ENCODE results near the gene MAP4K4.

The MAP4K4 gene

DNA sequence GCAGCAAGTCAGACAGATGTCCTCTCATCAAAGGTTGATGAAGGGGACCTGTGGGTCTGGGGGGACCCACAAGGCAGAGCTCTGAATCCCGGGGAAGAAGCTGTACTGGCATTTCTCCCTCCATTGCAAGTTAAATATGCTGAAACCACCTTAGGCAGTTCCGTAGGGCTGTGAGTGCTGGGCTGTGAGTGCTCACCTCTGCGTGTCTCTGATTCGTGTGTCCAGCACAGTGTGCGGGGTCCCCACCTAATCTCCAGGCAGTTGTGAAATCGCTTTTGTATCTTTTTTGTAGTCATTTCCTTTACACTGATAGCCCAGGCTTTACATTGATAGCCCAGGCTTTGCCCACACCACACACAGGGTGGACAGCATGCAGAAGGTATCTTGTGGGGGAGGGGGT is 80.6 kb downstream of the MAP4K4 start:
- TF ChIP-seq EZH2phosphoT487 (IDR thresholded peaks at IDR 0.05; ENCODE audit: low read length), result no peak
- TF ChIP-seq, protein P1, sequence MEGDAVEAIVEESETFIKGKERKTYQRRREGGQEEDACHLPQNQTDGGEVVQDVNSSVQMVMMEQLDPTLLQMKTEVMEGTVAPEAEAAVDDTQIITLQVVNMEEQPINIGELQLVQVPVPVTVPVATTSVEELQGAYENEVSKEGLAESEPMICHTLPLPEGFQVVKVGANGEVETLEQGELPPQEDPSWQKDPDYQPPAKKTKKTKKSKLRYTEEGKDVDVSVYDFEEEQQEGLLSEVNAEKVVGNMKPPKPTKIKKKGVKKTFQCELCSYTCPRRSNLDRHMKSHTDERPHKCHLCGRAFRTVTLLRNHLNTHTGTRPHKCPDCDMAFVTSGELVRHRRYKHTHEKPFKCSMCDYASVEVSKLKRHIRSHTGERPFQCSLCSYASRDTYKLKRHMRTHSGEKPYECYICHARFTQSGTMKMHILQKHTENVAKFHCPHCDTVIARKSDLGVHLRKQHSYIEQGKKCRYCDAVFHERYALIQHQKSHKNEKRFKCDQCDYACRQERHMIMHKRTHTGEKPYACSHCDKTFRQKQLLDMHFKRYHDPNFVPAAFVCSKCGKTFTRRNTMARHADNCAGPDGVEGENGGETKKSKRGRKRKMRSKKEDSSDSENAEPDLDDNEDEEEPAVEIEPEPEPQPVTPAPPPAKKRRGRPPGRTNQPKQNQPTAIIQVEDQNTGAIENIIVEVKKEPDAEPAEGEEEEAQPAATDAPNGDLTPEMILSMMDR (IDR thresholded peaks at IDR 0.05; ENCODE audit: low read length), result no peak
- no peak for DNase-seq
- H3K36me3 ChIP-seq (replicated peaks; ENCODE audit: insufficient read depth, low read length), result no peaks in the 10 kb centered on the region
- H2AFZ ChIP-seq (ENCODE audit: low read length), result no peak overlapping the region
- H3K4me2 ChIP-seq (ENCODE audit: low read depth, low read length), result no peak overlapping the region
- H3K4me3 ChIP-seq (ENCODE audit: low read length), result no peak overlapping the region
- no peaks in the 10 kb centered on the region for H3K27me3 ChIP-seq (replicated peaks; ENCODE audit: insufficient read depth, low read length)
- H3F3A ChIP-seq (ENCODE audit: insufficient read depth, low read length), result no peaks in the 10 kb centered on the region
- no peak overlapping the region for H3K27ac ChIP-seq (ENCODE audit: low read length)
- no peak overlapping the region for H3K9ac ChIP-seq (ENCODE audit: low read length)
- H3K9me3 ChIP-seq (replicated peaks; ENCODE audit: insufficient read depth, low read length), result no peaks in the 10 kb centered on the region
- H3K4me1 ChIP-seq (ENCODE audit: low read length), result no peaks in the 10 kb centered on the region
- H3K9me2 ChIP-seq (replicated peaks; ENCODE audit: insufficient read depth, low read length), result no peaks in the 10 kb centered on the region
- H3K79me2 ChIP-seq (ENCODE audit: low read length), result 0 out of 2 replicates have a peak, but pooled peaks cover 3% of the 10 kb centered on the region
- no peaks in the 10 kb centered on the region for H4K20me1 ChIP-seq (ENCODE audit: insufficient read depth, low read length)

DNA sequence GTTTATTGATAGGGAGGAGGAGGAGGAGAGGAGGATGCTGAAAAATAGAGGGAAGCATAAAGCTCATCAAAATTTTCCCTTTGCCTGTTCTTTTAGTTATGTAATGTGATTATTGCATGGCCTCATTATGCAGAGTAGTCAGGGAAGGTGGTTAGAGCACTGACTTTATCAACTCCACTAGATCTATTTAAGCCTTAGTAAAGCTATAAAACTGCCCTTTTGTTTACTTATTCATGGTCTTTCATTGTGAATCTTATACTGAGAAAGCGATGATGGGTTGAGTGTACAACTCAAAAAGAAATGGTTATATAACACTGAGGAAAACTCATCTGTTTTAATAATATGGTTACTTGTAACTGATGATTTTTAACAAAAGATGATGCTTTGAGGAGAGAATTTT is 81.7 kb downstream of the MAP4K4 start:
- H3K27me3 ChIP-seq (replicated peaks; ENCODE audit: insufficient read depth, low read length), result no peaks in the 10 kb centered on the region
- TF ChIP-seq, protein P1 (IDR thresholded peaks at IDR 0.05; ENCODE audit: low read length), result no peak
- TF ChIP-seq EZH2phosphoT487 (IDR thresholded peaks at IDR 0.05; ENCODE audit: low read length), result no peak
- no peak for TF ChIP-seq EZH2 (optimal IDR thresholded peaks at IDR 0.05; ENCODE audit: low read depth, low read length)
- no peak overlapping the region for H3K4me3 ChIP-seq (ENCODE audit: low read length)
- H3K9me2 ChIP-seq (replicated peaks; ENCODE audit: insufficient read depth, low read length), result no peaks in the 10 kb centered on the region
- H2AFZ ChIP-seq (ENCODE audit: low read length), result no peak overlapping the region
- H3F3A ChIP-seq (ENCODE audit: insufficient read depth, low read length), result no peaks in the 10 kb centered on the region
- no peak overlapping the region for H3K27ac ChIP-seq (ENCODE audit: low read length)
- no peaks in the 10 kb centered on the region for H3K4me1 ChIP-seq (ENCODE audit: low read length)
- H3K36me3 ChIP-seq (replicated peaks; ENCODE audit: insufficient read depth, low read length), result no peaks in the 10 kb centered on the region
- H3K79me2 ChIP-seq (ENCODE audit: low read length), result 0 out of 2 replicates have a peak, but pooled peaks cover 3% of the 10 kb centered on the region
- DNase-seq, result no peak
- H3K9ac ChIP-seq (ENCODE audit: low read length), result no peak overlapping the region
- H3K9me3 ChIP-seq (replicated peaks; ENCODE audit: insufficient read depth, low read length), result no peaks in the 10 kb centered on the region
- H4K20me1 ChIP-seq (ENCODE audit: insufficient read depth, low read length), result no peaks in the 10 kb centered on the region
- H3K4me2 ChIP-seq (ENCODE audit: low read depth, low read length), result no peak overlapping the region

DNA sequence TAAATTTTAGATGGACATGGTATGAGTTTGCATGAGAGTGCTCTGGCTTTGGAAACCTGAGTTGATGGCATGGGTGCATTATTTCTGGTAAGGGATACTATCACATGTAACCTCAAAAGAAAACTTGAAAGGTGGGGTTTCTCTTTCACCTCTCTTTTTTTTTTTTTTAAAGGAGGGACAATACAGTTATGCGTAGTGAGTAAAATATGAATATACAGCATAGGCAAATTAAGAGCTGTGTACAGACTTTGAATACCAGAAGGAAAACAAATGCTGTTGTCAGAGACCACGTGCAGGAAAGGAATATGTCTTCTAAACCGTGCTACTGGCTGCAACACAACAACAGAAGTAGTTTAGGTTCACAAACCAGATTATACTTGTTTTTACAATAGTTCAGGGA is 82.1 kb downstream of the MAP4K4 start:
- Histone ChIP-seq H3K9me2 (replicated peaks; ENCODE audit: insufficient read depth, low read length) (no peaks in the 10 kb centered on the region), H3K79me2 (ENCODE audit: low read length) (0 out of 2 replicates have a peak, but pooled peaks cover 3% of the 10 kb centered on the region), H3K27ac (ENCODE audit: low read length) (no peak overlapping the region), H3K4me1 (ENCODE audit: low read length) (no peaks in the 10 kb centered on the region), H3K4me3 (ENCODE audit: low read length) (no peak overlapping the region), H3F3A (ENCODE audit: insufficient read depth, low read length) (no peaks in the 10 kb centered on the region), H2AFZ (ENCODE audit: low read length) (no peak overlapping the region), H3K4me2 (ENCODE audit: low read depth, low read length) (no peak overlapping the region), H3K27me3 (replicated peaks; ENCODE audit: insufficient read depth, low read length) (no peaks in the 10 kb centered on the region), H3K9ac (ENCODE audit: low read length) (no peak overlapping the region), H3K36me3 (replicated peaks; ENCODE audit: insufficient read depth, low read length) (no peaks in the 10 kb centered on the region), H3K9me3 (replicated peaks; ENCODE audit: insufficient read depth, low read length) (no peaks in the 10 kb centered on the region), H4K20me1 (ENCODE audit: insufficient read depth, low read length) (no peaks in the 10 kb centered on the region)
- TF ChIP-seq EZH2phosphoT487 (IDR thresholded peaks at IDR 0.05; ENCODE audit: low read length) (no peak), EZH2 (optimal IDR thresholded peaks at IDR 0.05; ENCODE audit: low read depth, low read length) (no peak)
- TF ChIP-seq, protein P1 (IDR thresholded peaks at IDR 0.05; ENCODE audit: low read length), result no peak
- DNase-seq, result no peak
